Measurements from ENCODE around the gene AJUBA. TPM values are rescaled to one million over a fixed set of nuclear protein-coding genes. Genes with fewer than 3 reads are reported as not detected.

Gene AJUBA
- total and polyA plus RNA-seq, 2 of the 8 experiments (the other 6 are each of a cell fraction or from before 2014, with no cell fraction given), result 33.1 to 46.0 TPM

- TF ChIP-seq, protein P1, sequence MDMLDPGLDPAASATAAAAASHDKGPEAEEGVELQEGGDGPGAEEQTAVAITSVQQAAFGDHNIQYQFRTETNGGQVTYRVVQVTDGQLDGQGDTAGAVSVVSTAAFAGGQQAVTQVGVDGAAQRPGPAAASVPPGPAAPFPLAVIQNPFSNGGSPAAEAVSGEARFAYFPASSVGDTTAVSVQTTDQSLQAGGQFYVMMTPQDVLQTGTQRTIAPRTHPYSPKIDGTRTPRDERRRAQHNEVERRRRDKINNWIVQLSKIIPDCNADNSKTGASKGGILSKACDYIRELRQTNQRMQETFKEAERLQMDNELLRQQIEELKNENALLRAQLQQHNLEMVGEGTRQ (IDR thresholded peaks at IDR 0.05; ENCODE audit: low read length), result no peak
- TF ChIP-seq JUND (IDR thresholded peaks at IDR 0.05; ENCODE audit: low read length) (no peak), GABPA (IDR thresholded peaks at IDR 0.05; ENCODE audit: borderline replicate concordance, insufficient read depth, low read length) (no peak), CBX5 (IDR thresholded peaks at IDR 0.05; ENCODE audit: low read depth, low read length) (no peak), NANOG (IDR thresholded peaks at IDR 0.05; ENCODE audit: insufficient read depth, low read depth, low read length, poor library complexity, severe bottlenecking) (no peak), JUN (IDR thresholded peaks at IDR 0.05; ENCODE audit: low read depth, low read length) (no peak)
These were observed 40.9 kb upstream of the AJUBA start (continued) for GRCh38 chr14:23023022-23023794.
